HG03460 (cell line): ENCODE data around the gene SUN1.
"Not testable (repeated sequence)": the region's sequence is repeated elsewhere in the genome, so short reads cannot be mapped to it uniquely, and the experiment has no call there.

ENCODE experiments used
- ATAC-seq: cut with Tn5 transposase; IDR thresholded peaks from one replicate; pipeline ENCODE4 v1.9.1; 2021; ENCODE audit not compliant: unreplicated experiment

The SUN1 gene

GRCh38 chr7:832167-832967 is at the start of gene SUN1:
Gene SUN1, plus strand, starts transcription at chr7:832476. Its CDS starts 49 bp downstream, at chr7:832525.
- ATAC-seq = peak; percentile 45

- no peak for ATAC-seq
These were observed 49.4 kb upstream of the SUN1 start for GRCh38 chr7:782718-783449.

- ATAC-seq = no peak
These were observed 48.5 kb upstream of the SUN1 start for GRCh38 chr7:783556-784490.

GRCh38 chr7:784971-785370 is 47.3 kb upstream of the SUN1 start:
- ATAC-seq = no peak

GRCh38 chr7:785416-785815 is 46.9 kb upstream of the SUN1 start:
- no peak for ATAC-seq

GRCh38 chr7:786472-787255 is 45.6 kb upstream of the SUN1 start:
- ATAC-seq = no peak

- ATAC-seq = no peak
These were observed 44.7 kb upstream of the SUN1 start for GRCh38 chr7:787332-788240.

GRCh38 chr7:791519-791918 is 40.8 kb upstream of the SUN1 start:
- ATAC-seq = no peak

- ATAC-seq = no peak
These were observed 38.1 kb upstream of the SUN1 start for GRCh38 chr7:794207-794606.

GRCh38 chr7:794671-795329 is 37.5 kb upstream of the SUN1 start:
- no peak for ATAC-seq

- ATAC-seq = not testable (repeated sequence)
These were observed 35.7 kb upstream of the SUN1 start for GRCh38 chr7:796434-797169.

- no peak for ATAC-seq
These were observed 33.3 kb upstream of the SUN1 start for GRCh38 chr7:798921-799470.

GRCh38 chr7:800692-801091 is 31.6 kb upstream of the SUN1 start:
- no peak for ATAC-seq

GRCh38 chr7:801351-801750 is 30.9 kb upstream of the SUN1 start:
- not testable (repeated sequence) for ATAC-seq

GRCh38 chr7:801940-802381 is 30.3 kb upstream of the SUN1 start:
- ATAC-seq = no peak

- no peak for ATAC-seq
These were observed 29.6 kb upstream of the SUN1 start for GRCh38 chr7:802500-803242.

- no peak for ATAC-seq
These were observed 29.0 kb upstream of the SUN1 start for GRCh38 chr7:803243-803635.
